Mucosa of descending colon (tissue), 3 donors: Measurements from ENCODE around the gene RSPH6A. TPM values are rescaled to one million over a fixed set of nuclear protein-coding genes. Genes with fewer than 3 reads are reported as not detected.

Source experiments
- ATAC-seq: fragments of 200-7000 bp; cut with Tn5 transposase; one replicate; pipeline ENCODE4 v1.9.1; 2020; ENCODE audit warnings: mild to moderate bottlenecking, moderate library complexity
- DNase-seq, 3 donors: peaks; one replicate each; pipeline ENCODE4 v3.0.0-alpha.2; 2020
- H3K36me3 ChIP-seq: fragments of 200-600 bp; one replicate; pipeline ENCODE4 v1.8.0; 2021; ENCODE audit warnings: low read depth, mild to moderate bottlenecking
- H3K4me1 ChIP-seq: fragments of 200-600 bp; one replicate; pipeline ENCODE4 v1.8.0; 2021; ENCODE audit warnings: low read depth, mild to moderate bottlenecking
- H3K4me3 ChIP-seq: fragments of 200-600 bp; one replicate; pipeline ENCODE4 v1.8.0; 2021; ENCODE audit warnings: mild to moderate bottlenecking
- H3K9me3 ChIP-seq: fragments of 200-600 bp; one replicate; pipeline ENCODE4 v1.8.0; 2021; ENCODE audit warnings: mild to moderate bottlenecking
- intact Hi-C, 2 donors: fragments of 100-400 bp; cut with DNase I in 1 of 2; cut with micrococcal nuclease in 1 of 2; formaldehyde crosslinking; loops; one replicate each; pipeline versions ENCODE4 v1.11.0 to v1.11.1; 2022; cut with DNase I, micrococcal nuclease
- total RNA-seq, 3 donors: library from RNA; stranded (reverse); fragmentation: NEBNext Ultra II Directional in 2 of 3; extraction: Animal tissue kit (Norgen Biotek cat#: 25700) in 2 of 3; gene quantifications; one replicate each; pipeline versions ENCODE4 v1.2.1 to v1.2.4, GENCODE V29; 2021 to 2023
- TF ChIP-seq, protein P1 (sequence below): fragments of 200-600 bp; IDR thresholded peaks from one replicate; pipeline ENCODE4 v1.8.0; 2022; ENCODE audit warnings: antibody characterized with exemption, mild to moderate bottlenecking
- donor health status: DM: no; HTN: no; CAD: no; lungs with moderate emphysema.
- donor health status: DM: no; HTN: no; CAD: no.
- donor health status: DM: no; HTN: yes; CAD: no.

RSPH6A gene
- total RNA-seq, 3 donors from 2014 or later, result 0.16 to 0.24 (median 0.20) TPM

DNA sequence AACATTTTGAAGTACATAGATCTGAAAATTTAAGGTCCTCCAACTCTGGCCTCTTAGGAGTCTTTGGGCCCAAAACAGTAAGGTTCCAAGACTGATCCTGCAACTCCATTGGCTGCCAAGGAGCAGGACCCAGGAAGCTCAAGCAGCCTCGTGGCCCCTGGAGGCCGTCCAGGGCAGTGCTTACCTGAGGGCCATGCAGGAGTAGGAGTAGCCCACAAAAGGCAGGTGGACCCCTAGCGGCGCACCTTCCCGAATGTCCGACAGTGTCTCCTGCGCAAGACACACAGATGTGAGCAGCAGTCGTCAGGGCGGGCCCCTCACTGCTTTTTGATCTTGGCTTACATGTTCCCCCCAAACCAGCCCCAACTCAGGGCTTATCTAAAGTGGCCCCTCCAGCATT lies 40.3 kb downstream of the RSPH6A start:
- H3K4me3 ChIP-seq, result no peak overlapping the region
- TF ChIP-seq, protein P1, sequence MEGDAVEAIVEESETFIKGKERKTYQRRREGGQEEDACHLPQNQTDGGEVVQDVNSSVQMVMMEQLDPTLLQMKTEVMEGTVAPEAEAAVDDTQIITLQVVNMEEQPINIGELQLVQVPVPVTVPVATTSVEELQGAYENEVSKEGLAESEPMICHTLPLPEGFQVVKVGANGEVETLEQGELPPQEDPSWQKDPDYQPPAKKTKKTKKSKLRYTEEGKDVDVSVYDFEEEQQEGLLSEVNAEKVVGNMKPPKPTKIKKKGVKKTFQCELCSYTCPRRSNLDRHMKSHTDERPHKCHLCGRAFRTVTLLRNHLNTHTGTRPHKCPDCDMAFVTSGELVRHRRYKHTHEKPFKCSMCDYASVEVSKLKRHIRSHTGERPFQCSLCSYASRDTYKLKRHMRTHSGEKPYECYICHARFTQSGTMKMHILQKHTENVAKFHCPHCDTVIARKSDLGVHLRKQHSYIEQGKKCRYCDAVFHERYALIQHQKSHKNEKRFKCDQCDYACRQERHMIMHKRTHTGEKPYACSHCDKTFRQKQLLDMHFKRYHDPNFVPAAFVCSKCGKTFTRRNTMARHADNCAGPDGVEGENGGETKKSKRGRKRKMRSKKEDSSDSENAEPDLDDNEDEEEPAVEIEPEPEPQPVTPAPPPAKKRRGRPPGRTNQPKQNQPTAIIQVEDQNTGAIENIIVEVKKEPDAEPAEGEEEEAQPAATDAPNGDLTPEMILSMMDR, result no peak
- H3K36me3 ChIP-seq, result no peaks in the 10 kb centered on the region
- H3K9me3 ChIP-seq, result no peaks in the 10 kb centered on the region
- ATAC-seq, result no peak
- H3K4me1 ChIP-seq, result peaks cover 12% of the 10 kb centered on the region
- DNase-seq, result peak in 2 of 3 donors; percentile 59 to 73
- intact Hi-C loops, result no loop called here

DNA sequence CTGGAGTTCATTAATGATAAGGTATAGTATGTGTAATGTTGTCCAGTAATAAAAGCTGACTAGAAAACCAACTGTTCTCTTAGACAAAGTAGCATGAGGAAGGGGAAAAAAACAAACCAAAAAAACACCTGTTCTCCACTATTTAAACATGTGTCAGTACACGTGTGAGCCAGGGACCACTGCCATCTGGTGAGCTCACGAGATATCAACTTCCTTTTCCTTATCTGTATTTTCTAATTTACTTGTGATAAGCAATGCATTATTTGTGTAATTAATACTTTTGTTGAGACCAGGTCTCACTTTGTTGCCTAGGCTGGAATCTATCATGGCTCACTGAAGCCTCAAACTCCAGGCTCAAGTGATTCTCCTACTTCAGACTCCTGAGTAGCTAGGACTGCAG lies 41.7 kb downstream of the RSPH6A start:
- H3K4me3 ChIP-seq, result no peak overlapping the region
- ATAC-seq (no peak), DNase-seq (no peak)
- peaks cover 7% of the 10 kb centered on the region for H3K4me1 ChIP-seq
- no peaks in the 10 kb centered on the region for H3K36me3 ChIP-seq
- TF ChIP-seq, protein P1, result no peak
- intact Hi-C loops, result no loop called here
- no peaks in the 10 kb centered on the region for H3K9me3 ChIP-seq

DNA sequence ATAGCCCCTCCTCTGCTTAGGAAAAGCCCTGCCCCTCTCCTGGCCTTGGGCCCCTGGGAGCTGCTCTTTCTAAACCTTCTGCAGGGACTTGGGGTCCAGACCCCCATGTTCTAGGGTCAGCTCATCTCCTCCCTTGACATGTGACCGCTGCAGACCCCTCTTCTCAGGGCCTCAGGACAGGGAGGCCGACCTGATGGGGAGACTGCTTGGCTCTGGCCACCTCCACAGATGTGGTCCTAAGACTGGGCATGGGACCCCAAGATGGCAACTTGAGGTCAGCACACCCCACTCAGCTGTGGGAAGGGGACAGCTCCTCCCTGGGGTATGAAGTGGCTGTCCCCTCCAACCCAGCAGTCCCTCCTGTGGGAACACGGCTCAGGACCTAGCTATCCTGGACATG lies 42.2 kb downstream of the RSPH6A start:
- no peaks in the 10 kb centered on the region for H3K36me3 ChIP-seq
- TF ChIP-seq, protein P1, result no peak
- ATAC-seq (no peak), DNase-seq (peak in 1 of 3 donors; percentile 29)
- intact Hi-C loops, result no loop called here
- H3K4me1 ChIP-seq, result peaks cover 7% of the 10 kb centered on the region
- no peak overlapping the region for H3K4me3 ChIP-seq
- no peaks in the 10 kb centered on the region for H3K9me3 ChIP-seq

DNA sequence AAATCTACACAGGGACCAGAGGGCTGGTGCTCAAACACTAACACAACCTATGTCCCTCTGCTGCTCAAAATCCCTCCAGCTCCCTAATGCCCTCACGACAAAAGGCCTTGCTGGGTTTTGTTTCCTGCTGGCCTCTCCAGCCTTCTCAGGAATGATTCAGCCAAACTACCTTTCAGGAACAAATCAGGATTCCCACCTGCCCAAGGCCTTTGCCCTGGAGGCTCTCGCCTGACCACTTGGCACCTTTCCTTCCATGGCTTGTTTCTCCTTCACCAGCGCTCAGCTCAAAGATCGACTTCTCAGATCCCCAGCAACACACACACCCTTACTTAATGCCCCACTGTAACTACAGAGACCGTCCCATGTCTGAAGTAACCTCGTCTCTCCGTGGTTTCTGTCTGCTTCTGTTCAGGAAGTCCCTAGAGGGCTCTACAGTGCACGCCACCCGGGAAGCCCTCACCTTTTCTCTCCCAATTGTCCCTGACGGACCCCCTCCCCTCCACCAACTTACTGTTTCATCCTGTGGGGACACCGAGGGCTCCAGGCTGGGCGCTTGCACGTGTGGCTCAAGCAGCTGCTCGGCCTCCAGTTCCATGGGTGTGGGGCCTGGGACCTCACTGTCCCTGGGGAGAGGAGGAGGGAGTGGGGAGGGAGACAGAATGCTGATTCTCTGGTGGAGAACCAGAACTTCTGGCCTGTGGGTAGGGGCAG lies 42.8 kb downstream of the RSPH6A start:
- H3K4me3 ChIP-seq, result no peak overlapping the region
- no peak for ATAC-seq
- H3K4me1 ChIP-seq, result peaks cover 10% of the 10 kb centered on the region
- TF ChIP-seq, protein P1, result no peak
- H3K36me3 ChIP-seq, result no peaks in the 10 kb centered on the region
- peak in 1 of 3 donors; percentile 30 for DNase-seq
- intact Hi-C loops, result no loop called here
- H3K9me3 ChIP-seq, result no peaks in the 10 kb centered on the region

DNA sequence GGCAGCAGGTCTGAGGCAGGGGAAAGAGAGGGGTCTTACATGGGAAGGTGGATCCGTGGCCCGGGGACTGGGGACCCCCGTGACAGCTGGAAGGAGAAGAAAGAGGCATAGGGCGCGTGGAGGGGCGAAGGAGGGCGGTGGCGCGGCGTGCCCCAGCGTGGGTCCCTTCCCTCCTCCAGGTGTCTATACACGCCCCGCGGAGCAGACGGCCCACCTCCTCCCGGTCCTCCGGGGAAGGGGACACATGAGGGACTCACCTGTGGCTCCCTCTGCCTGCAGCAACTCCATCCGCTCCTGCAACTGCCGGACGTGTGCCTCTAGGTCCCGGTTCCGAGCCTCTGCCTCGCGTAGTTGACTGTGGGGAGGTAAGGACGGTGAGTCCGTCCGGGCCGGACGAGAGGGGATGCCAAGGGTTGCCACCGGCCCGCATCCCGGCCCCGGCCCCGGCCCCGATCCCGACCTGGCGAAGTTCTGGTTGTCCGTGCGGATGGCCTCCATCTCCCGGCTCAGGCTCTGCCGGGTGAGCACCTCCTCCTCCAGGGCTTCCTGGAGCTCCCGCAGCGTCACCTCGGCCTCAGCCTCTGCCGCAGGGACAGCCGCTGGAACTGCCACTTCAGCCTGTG lies 43.7 kb downstream of the RSPH6A start:
- no peak overlapping the region for H3K4me3 ChIP-seq
- DNase-seq (peak in 1 of 3 donors; percentile 72), ATAC-seq (no peak)
- H3K9me3 ChIP-seq, result no peaks in the 10 kb centered on the region
- peaks cover 18% of the 10 kb centered on the region for H3K4me1 ChIP-seq
- no peaks in the 10 kb centered on the region for H3K36me3 ChIP-seq
- intact Hi-C loops, result no loop called here
- TF ChIP-seq, protein P1, result no peak
